KMS-11 (cell line): Measurements from ENCODE around the gene EFHC2.

Experiments used
- H2AFZ ChIP-seq: fragments of 200-600 bp; sonication (generic); 2 replicates; pipeline ENCODE4 v1.6.1; 2016; ENCODE audit warnings: antibody characterized with exemption, mixed run types, low read depth
- H3K27ac ChIP-seq: fragments of 200-600 bp; sonication (generic); 2 replicates; pipeline ENCODE4 v1.6.1; 2016; ENCODE audit warnings: mild to moderate bottlenecking, mixed run types
- H3K27me3 ChIP-seq: fragments of 200-600 bp; sonication (generic); 2 replicates; pipeline ENCODE4 v1.6.1; 2017; ENCODE audit warnings: mild to moderate bottlenecking, low read depth, mixed run types, moderate library complexity; ENCODE audit not compliant: insufficient read depth
- H3K36me3 ChIP-seq: fragments of 200-600 bp; sonication (generic); 2 replicates; pipeline ENCODE4 v1.6.1; 2017; ENCODE audit warnings: mild to moderate bottlenecking, mixed run types; ENCODE audit not compliant: insufficient read depth
- H3K4me1 ChIP-seq: fragments of 200-600 bp; sonication (generic); 2 replicates; pipeline ENCODE4 v1.6.1; 2016; ENCODE audit warnings: mild to moderate bottlenecking, low read depth, mixed run types; ENCODE audit not compliant: poor library complexity, severe bottlenecking
- H3K4me2 ChIP-seq: fragments of 200-600 bp; sonication (generic); 2 replicates; pipeline ENCODE4 v1.7.0; 2016; ENCODE audit warnings: mild to moderate bottlenecking, mixed run types
- H3K4me3 ChIP-seq: fragments of 200-600 bp; sonication (generic); IDR thresholded peaks from 2 replicates; pipeline ENCODE4 v1.6.1; 2017; ENCODE audit warnings: low read depth, low read length, mixed read lengths; ENCODE audit not compliant: insufficient read depth
- H3K79me2 ChIP-seq: fragments of 200-600 bp; sonication (generic); 2 replicates; pipeline ENCODE4 v1.6.1; 2016; ENCODE audit warnings: low read depth, mixed run types; ENCODE audit not compliant: insufficient read depth
- H3K9ac ChIP-seq: fragments of 200-600 bp; sonication (generic); 2 replicates; pipeline ENCODE4 v1.6.1; 2016; ENCODE audit warnings: mild to moderate bottlenecking, mixed run types
- H4K20me1 ChIP-seq: fragments of 200-600 bp; sonication (generic); 2 replicates; pipeline ENCODE4 v1.6.1; 2016; ENCODE audit warnings: mild to moderate bottlenecking, mixed run types; ENCODE audit not compliant: insufficient read depth
- CTCF ChIP-seq: fragments of 200-600 bp; sonication (generic); conservative IDR thresholded peaks from 2 replicates; pipeline ENCODE4 v1.6.1; 2017; ENCODE audit warnings: low read depth, mild to moderate bottlenecking, antibody characterized with exemption, low read length, moderate library complexity, mixed read lengths

EFHC2 gene

GRCh38 chrX:44099366-44099765 is 244.1 kb downstream of the EFHC2 start:
- H3K27me3 ChIP-seq: no peaks in the 10 kb centered on the region
- no peak for TF ChIP-seq CTCF
- H3K36me3 ChIP-seq: no peaks in the 10 kb centered on the region
- H3K27ac ChIP-seq: no peak overlapping the region
- H4K20me1 ChIP-seq: no peaks in the 10 kb centered on the region
- no peak overlapping the region for H3K9ac ChIP-seq
- H2AFZ ChIP-seq: no peak overlapping the region
- no peak overlapping the region for H3K4me3 ChIP-seq
- no peaks in the 10 kb centered on the region for H3K79me2 ChIP-seq
- H3K4me2 ChIP-seq: no peak overlapping the region
- H3K4me1 ChIP-seq: no peaks in the 10 kb centered on the region
